OCI-LY1 (cell line): ENCODE data around the gene PCAT7.

Source experiments
- H2AFZ ChIP-seq: fragments of 200-600 bp; sonication (generic), shearing (Covaris generic); 2 replicates; pipeline ENCODE4 v1.6.0; 2014; ENCODE audit warnings: antibody characterized with exemption, mild to moderate bottlenecking, low read length
- H3F3A ChIP-seq: fragments of 200-600 bp; sonication (generic), shearing (Covaris generic); 2 replicates; pipeline ENCODE4 v1.6.0; 2014; ENCODE audit warnings: mild to moderate bottlenecking, antibody characterized with exemption, low read length, moderate library complexity; ENCODE audit not compliant: insufficient read depth
- H3K27ac ChIP-seq: fragments of 200-600 bp; sonication (generic); 2 replicates; pipeline ENCODE4 v1.5.1; 2014; ENCODE audit warnings: low read length, mixed run types, mild to moderate bottlenecking, low read depth; ENCODE audit not compliant: poor library complexity, severe bottlenecking
- H3K27me3 ChIP-seq: fragments of 200-600 bp; sonication (generic); 2 replicates; pipeline ENCODE4 v1.6.0; 2014; ENCODE audit warnings: antibody characterized with exemption, mild to moderate bottlenecking, low read length, moderate library complexity; ENCODE audit not compliant: insufficient read depth
- H3K36me3 ChIP-seq: fragments of 200-600 bp; sonication (generic); 2 replicates; pipeline ENCODE4 v1.6.1; 2014; ENCODE audit warnings: mild to moderate bottlenecking, antibody characterized with exemption, low read length, moderate library complexity, mixed read lengths; ENCODE audit not compliant: insufficient read depth
- H3K4me1 ChIP-seq: fragments of 200-600 bp; sonication (generic); 2 replicates; pipeline ENCODE4 v1.5.1; 2014; ENCODE audit warnings: mild to moderate bottlenecking, low read length, moderate library complexity; ENCODE audit not compliant: insufficient read depth, severe bottlenecking
- H3K4me2 ChIP-seq: fragments of 200-600 bp; sonication (generic), shearing (Covaris generic); 2 replicates; pipeline ENCODE4 v1.6.1; 2014; ENCODE audit warnings: low read length
- H3K4me3 ChIP-seq: fragments of 200-600 bp; sonication (generic); 2 replicates; pipeline ENCODE4 v1.5.1; 2014; ENCODE audit warnings: low read length, low read depth, mild to moderate bottlenecking, mixed read lengths; ENCODE audit not compliant: poor library complexity, severe bottlenecking
- H3K79me2 ChIP-seq: fragments of 200-600 bp; shearing (Covaris generic); 2 replicates; pipeline ENCODE4 v1.6.1; 2016; ENCODE audit warnings: mixed run types, low read length, mixed read lengths; ENCODE audit not compliant: insufficient read depth
- H3K9ac ChIP-seq: fragments of 200-600 bp; sonication (generic), shearing (Covaris generic); 2 replicates; pipeline ENCODE4 v1.6.1; 2014; ENCODE audit warnings: mild to moderate bottlenecking, low read length, mixed read lengths
- H3K9me2 ChIP-seq: fragments of 200-600 bp; sonication (generic), shearing (Covaris generic); 2 replicates; pipeline ENCODE4 v1.6.1; 2014; ENCODE audit warnings: low read depth, mild to moderate bottlenecking, low read length, mixed read lengths
- H3K9me3 ChIP-seq: fragments of 200-600 bp; shearing (Covaris generic); 2 replicates; pipeline ENCODE4 v1.6.1; 2014; ENCODE audit warnings: low read length, mixed read lengths
- H4K20me1 ChIP-seq: fragments of 200-600 bp; sonication (generic), shearing (Covaris generic); 2 replicates; pipeline ENCODE4 v1.6.0; 2016; ENCODE audit warnings: mild to moderate bottlenecking, low read length; ENCODE audit not compliant: insufficient read depth
- CTCF ChIP-seq: fragments of 200-600 bp; sonication (generic), shearing (Covaris generic); IDR thresholded peaks from 2 replicates; pipeline ENCODE4 v1.5.1; 2017; ENCODE audit warnings: mild to moderate bottlenecking, antibody characterized with exemption, low read length, moderate library complexity, mixed read lengths
- EZH2 ChIP-seq: fragments of 200-600 bp; sonication (generic), shearing (Covaris generic); IDR thresholded peaks from 2 replicates; pipeline ENCODE4 v1.8.0; 2017; ENCODE audit warnings: borderline replicate concordance, mixed run types, mild to moderate bottlenecking, antibody characterized with exemption, low read length, moderate library complexity, mixed read lengths

Gene PCAT7

GRCh38 chr9:94619026-94619425, 64.1 kb downstream of the PCAT7 start:
- Histone ChIP-seq H2AFZ (no peak overlapping the region), H3K79me2 (no peaks in the 10 kb centered on the region), H3K9ac (no peak overlapping the region), H3F3A (no peaks in the 10 kb centered on the region), H3K36me3 (no peaks in the 10 kb centered on the region), H3K4me1 (no peaks in the 10 kb centered on the region), H3K4me3 (no peak overlapping the region), H3K27ac (no peak overlapping the region), H3K4me2 (no peak overlapping the region), H3K27me3 (no peaks in the 10 kb centered on the region; the same call in 1 of the 2 replicates), H4K20me1 (no peaks in the 10 kb centered on the region), H3K9me3 (no peaks in the 10 kb centered on the region), H3K9me2 (no peaks in the 10 kb centered on the region)
- TF ChIP-seq EZH2, result no peak
- no peak for TF ChIP-seq CTCF
